ENCODE data around the gene HADH.

DNA sequence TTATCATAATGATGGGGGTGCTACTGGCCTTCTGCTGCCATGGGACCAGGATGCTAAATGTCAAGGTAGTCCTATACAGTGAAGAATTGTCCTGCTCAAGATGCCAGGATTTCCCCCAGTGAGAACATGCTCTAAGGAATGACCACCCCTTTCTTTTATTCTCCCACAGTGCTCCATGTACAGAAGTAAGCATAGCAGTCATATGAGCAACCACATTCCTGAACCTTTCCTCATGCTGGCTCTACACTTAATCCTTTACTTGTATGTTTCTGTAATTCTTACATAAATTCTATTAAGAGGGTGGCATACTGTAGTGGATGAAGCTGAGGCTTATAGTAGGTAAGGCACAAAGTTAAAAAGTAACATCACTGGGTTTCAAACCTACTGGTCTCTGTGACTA lies 38.1 kb upstream of the HADH start:
- no peak for TF ChIP-seq CTCF (IDR thresholded peaks at IDR 0.05)
- no peak for TF ChIP-seq POLR2A (IDR thresholded peaks at IDR 0.05)
- no peak for TF ChIP-seq POLR2AphosphoS5 (IDR thresholded peaks at IDR 0.05; ENCODE audit: insufficient read depth in 1 of 2, low read depth in 1 of 2)

All from vagina (tissue), 2 donors.